Skin epidermis (tissue), 12 donors: Measurements from ENCODE around the gene CEBPE.

Source experiments
- H3K27ac ChIP-seq, 21 experiments: fragments of 200-600 bp; sonication (generic) in 11 of 21; one replicate each; pipeline ENCODE4 v1.5.0; 2020; ENCODE audit warnings: mild to moderate bottlenecking in 3 of 21, inconsistent platforms in 2 of 21, moderate library complexity in 2 of 21
- H3K4me3 ChIP-seq, 7 experiments: fragments of 200-600 bp; sonication (generic) in 2 of 7; one replicate each; pipeline ENCODE4 v1.5.0; 2020; ENCODE audit warnings: inconsistent platforms in 2 of 7, mild to moderate bottlenecking in 2 of 7, moderate library complexity in 1 of 7

CEBPE gene

DNA sequence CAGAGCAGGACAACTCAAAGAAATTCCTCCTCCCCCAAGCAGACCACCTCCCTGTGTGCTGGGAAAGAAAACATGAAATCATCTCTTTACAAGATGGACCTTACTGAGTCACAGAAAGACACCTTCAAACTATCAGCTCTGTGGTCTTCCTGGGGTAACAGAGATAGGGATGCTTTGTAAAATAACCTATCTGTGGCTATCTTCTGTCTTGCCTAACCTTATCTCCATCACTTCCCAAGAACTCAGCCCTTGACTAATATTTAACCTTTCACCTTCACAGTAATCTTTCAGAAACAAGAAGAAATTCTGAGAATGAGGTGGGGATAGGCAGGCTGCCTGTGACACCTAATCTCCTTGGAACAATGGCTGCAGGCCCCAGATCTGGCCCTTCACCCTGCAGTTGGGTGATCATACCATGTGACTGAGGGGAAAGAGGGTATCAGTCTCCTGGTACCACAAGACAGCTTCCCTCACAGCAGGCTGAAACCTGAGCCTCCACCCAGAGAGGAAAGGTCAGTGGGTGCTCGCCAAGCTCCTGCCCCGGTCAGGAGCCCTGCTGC lies 27.4 kb upstream of the CEBPE start:
- H3K4me3 ChIP-seq, result no peak overlapping the region
- peak overlapping the region in 6 of 21 experiments; percentile 18 to 70 (median 28) for H3K27ac ChIP-seq

GRCh38 chr14:23145794-23146350 lies 26.8 kb upstream of the CEBPE start:
- H3K27ac ChIP-seq, result peak overlapping the region in 6 of 21 experiments; percentile 18 to 70 (median 28)

DNA sequence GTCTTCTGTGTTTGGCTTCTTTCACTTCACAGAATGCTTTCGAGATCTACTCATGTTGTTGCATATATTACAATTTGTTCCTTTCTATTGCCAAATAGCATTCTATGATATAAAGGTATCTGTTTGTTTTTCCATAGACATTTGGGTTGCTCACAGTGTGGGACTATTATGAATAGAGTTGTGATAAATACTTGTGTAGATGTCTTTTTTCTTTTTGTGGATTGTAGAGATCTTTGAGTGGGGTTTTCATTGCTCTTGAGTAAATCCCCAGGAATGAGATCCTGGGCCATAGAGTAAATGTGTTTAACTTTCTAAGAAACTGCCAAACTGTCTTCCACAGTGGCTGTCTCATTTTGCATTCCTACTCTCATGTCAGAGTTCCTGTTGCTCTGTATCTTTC lies 24.9 kb upstream of the CEBPE start:
- H3K27ac ChIP-seq, result no peak overlapping the region
- no peak overlapping the region for H3K4me3 ChIP-seq

More at GRCh38 chr14:23145794-23146350, 26.8 kb upstream of the CEBPE start:
- H3K4me3 ChIP-seq, result no peak overlapping the region

DNA sequence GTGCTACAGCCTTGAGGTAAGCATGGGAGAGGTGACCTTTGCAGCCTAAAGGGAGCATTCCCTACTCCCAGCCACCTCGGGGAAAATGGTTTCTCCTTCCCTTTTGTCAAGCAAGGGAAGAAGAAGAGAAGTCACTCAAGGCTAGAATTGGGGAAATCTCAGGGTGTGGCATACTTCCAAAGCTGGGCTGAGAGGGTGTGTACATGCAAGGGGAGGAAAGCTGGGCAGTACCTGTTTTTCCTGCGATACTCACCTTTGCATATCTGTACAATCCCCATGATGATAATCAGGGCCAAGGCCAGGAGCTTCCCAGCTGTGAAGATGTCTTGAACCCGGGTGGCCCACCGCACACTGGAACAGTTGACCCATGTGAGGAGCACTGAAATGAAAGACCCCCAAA lies 23.8 kb upstream of the CEBPE start:
- no peak overlapping the region for H3K4me3 ChIP-seq
- peak overlapping the region in 2 of 21 experiments; percentile 34 to 65 for H3K27ac ChIP-seq

DNA sequence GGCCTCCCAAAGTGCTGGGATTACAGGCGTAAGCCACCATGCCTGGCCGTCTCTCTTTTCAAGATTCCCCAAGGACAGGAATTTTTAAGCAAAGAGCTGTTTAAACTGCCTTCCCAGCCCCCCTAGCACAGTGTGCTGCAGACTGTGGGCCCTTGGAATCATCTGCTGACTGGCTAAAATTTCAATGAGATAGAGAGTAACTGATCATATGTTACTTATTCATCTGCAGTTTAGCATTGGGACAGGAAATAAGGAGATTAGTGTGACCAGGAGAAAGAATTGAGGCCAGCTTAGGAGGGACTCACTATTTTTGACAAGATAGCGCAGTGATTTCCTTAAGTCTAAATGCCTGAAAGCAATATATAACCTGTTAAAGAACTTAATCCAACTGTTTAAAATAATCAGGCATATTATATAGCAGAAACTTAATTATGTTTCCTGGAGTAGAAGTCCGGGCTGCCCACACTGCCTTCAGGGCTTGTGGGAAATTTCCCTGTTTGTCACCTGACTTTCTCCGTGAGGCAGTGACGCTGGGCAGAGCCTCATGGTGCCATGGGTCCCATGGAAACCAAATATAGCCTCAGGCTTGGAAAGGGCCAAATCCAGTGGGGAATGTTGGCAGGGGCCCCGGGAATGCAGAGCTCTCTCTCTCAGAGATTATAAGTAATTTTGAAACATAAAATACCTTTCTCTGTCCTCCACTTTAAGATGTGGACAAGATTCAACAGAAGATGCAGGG lies 22.8 kb upstream of the CEBPE start:
- Histone ChIP-seq H3K4me3 (no peak overlapping the region), H3K27ac (peak overlapping the region in 2 of 21 experiments; percentile 63 to 65)

GRCh38 chr14:23140371-23140770 lies 21.3 kb upstream of the CEBPE start:
- Histone ChIP-seq H3K27ac (peak overlapping the region in 1 of 21 experiments; percentile 51), H3K4me3 (no peak overlapping the region)

DNA sequence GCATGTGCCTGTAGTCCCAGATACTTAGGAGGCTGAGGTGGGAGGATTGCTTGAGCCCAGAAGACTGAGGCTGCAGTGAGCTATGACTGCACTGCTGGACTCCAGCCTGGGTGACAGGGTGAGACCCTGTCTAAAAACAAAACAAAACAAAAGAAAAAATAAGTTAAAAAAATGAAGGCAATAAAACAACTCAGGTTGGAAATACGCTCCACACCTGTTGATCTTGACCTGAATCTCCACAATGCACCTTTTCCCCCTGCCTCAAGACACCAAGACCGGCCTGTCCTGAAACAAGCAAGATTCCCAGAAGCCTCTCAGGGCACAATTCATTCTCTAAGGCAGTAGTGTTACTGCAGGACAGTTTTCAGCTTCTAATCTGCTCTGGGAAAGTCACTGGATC lies 20.8 kb upstream of the CEBPE start:
- H3K4me3 ChIP-seq, result no peak overlapping the region
- no peak overlapping the region for H3K27ac ChIP-seq

DNA sequence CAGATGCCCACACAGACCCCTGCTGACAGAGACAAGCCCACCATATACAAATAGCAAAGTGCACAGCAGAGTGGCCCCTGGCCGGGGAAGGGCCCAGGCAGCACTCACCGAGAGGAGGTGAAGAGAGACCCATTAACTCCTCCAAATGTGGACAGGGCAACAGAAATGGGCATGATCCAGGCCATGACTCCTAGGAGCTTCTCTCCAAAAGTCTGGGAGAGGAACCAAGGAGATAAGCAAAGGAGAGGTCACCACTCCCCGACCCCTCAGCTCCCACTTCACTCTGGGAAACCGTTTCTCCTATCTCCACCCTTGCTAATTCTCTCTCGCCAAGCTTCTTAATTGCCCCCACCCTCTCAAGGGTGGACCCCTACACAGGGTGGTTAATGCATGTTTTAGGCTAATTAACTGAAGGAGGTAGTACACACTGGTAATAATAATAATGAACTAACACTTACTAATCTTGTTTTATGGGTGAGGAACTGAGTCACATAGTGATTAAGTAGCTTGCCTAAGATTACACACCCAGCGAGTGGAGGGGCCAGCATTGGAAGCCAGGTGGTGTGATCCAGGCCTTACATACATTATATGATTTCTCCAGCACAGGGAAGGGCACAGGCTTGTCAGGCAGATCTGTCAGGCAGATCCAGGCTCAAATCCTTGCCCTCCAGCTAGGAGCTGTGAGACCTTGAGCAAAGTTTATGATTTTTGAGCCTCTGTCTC lies 18.9 kb upstream of the CEBPE start:
- H3K27ac ChIP-seq, result peak overlapping the region in 12 of 21 experiments; percentile 16 to 79 (median 49)
- H3K4me3 ChIP-seq, result no peak overlapping the region

GRCh38 chr14:23137192-23137812 lies 18.2 kb upstream of the CEBPE start:
- H3K27ac ChIP-seq, result peak overlapping the region in 9 of 21 experiments; percentile 16 to 79 (median 54)
- H3K4me3 ChIP-seq, result no peak overlapping the region

DNA sequence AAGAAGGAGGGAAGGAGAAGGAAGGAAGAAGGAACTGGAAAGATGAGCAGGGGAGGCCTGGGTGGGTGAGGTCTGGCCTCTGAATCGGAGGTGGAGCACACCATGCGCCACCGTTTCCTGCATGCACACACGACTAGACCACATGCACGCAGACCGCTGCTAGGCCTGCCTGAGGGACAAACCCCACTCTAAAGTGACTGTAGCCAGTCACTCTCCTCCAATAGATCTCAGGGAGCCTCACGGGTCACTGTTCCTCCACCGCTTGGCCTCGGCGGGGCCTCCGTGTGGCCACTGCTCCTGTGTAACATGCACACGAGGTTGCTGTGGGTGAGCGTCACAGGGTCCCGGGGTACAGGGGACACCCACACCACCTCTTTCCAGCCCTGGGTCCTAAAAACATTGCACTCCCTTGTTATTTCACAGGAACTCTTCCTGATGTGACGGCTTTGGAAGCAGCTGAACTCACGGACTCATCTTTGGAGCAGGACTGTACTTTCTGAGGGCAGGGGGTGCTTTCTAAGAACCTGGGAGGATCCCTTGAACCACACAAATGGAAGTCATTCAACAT lies 17.6 kb upstream of the CEBPE start:
- Histone ChIP-seq H3K27ac (peak overlapping the region in 1 of 21 experiments; percentile 79), H3K4me3 (no peak overlapping the region)

- no peak overlapping the region for H3K27ac ChIP-seq
- H3K4me3 ChIP-seq, result no peak overlapping the region
Measured at GRCh38 chr14:23132970-23133369, 13.9 kb upstream of the CEBPE start.

- Histone ChIP-seq H3K4me3 (no peak overlapping the region), H3K27ac (no peak overlapping the region)
Measured at GRCh38 chr14:23131482-23131881, 12.4 kb upstream of the CEBPE start.

DNA sequence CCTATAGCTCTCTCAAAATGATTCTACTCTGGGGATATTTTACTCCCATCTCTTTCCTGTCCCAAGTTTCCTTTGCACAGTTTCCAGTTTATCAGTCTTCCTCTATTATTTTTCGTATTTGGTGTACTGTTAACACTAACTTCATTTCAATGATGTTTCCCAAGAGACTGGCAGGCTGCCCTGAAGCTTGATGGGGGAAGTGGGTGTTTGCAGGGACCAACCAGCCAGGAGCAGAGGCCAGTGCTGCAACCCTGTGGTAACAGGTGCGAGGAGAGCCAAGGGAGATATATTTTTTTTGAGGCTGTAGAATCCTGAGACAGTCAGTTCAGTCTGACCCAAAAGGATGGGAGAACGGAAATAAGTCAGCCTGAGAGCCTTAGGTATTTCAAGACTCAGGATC lies 11.8 kb upstream of the CEBPE start:
- Histone ChIP-seq H3K27ac (no peak overlapping the region), H3K4me3 (no peak overlapping the region)

DNA sequence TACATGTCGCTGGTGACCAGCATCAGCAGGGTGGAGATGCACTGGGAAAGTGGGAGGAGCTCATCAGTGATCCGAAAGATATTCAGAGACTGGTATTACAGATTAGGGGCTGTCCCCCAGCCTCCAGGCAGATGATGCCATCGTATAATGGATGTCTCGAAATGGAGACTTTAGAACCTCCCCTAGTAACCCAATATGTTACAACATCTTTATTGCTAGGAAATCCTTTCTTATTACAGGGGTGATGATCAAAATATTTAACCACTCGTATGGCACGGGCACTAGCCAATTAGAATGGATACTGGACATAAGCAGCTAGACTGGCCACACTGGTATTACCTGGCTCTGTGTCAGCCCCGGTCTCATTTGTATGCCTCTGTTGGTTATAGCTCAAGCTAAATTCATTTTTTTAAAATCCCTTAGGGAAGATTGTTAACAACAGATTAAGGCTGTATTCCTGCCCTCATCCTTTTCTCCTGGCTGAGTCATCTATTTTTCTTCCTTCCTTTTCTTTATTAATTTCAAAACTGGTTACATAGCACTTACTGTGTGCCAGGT lies 10.8 kb upstream of the CEBPE start:
- Histone ChIP-seq H3K27ac (peak overlapping the region in 1 of 21 experiments; percentile 8), H3K4me3 (no peak overlapping the region)

DNA sequence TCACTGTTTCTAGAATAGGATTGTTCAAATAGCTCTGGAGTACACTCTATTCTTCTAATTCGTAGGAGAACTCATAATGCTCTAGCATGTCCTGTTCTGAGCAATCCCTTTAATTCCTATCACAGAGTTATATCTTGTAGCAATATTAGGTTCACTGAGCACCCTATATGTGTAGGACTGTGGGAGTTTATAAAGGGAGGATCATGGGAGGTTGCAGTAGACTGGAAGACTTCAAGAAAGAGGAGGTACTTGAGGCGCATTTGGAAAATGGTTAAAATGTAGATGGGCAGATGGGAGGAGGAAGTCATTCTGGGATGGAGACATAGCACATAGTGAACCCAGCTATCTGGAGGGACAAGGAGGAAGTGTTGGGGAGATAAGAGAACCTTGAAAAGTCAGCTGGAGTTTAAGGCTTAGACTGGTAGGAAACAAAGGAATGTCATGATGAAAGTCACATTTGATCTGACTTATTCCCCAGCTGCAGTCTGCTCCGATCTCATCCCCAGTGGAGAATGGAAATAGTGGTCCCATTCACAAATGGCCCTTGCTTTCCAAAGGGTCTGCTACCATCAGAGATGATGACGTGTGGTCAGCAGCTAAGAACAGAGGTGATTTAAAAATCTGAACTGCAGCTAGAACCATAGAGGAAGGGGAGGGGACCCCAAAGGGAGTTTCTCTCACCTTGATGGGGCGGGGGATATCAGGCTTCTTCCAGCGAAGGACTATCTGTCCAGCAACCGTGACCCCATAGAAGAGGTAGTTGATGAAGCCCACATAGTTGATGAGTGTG lies 10.1 kb upstream of the CEBPE start:
- Histone ChIP-seq H3K4me3 (no peak overlapping the region), H3K27ac (no peak overlapping the region)

- Histone ChIP-seq H3K27ac (peak overlapping the region in 1 of 21 experiments; percentile 16), H3K4me3 (no peak overlapping the region)
Measured at GRCh38 chr14:23127861-23128260, 8.8 kb upstream of the CEBPE start.

DNA sequence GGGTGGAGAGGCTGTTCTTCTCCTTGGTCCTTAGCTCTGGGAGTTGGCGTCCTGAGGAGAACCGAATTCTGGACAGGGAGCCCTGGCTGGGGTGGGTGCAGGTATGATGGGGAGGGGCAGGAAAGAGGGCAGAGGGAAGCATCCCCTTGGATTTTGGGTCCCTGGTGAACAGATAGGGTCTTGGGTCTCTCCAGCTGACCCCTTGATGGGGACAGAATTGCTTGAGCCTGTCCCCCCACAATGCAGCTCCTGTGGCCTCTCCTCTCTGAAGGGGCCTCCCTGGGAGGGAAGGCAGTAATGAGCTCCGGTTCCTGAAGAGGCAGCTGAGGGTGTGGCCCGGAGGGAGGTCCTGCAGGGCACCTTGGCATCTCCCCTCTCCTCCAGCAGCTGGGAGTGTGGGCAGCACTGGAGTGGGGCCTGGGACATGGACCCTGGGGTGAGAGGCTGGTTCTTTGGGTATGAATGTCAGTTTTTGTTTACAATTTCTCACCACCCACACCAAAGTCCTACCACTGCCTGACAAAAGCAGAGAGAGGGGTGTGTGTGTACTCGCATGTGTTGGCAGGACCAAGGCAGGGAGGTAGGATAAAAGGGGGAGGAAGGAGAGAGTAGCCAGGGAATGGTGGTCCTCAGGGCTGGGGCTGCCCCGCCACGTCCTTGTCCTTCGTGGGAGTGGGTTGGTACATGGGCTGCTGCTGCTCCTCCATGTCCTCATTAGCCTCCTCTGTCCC lies 7.7 kb upstream of the CEBPE start:
- Histone ChIP-seq H3K4me3 (no peak overlapping the region), H3K27ac (no peak overlapping the region)

DNA sequence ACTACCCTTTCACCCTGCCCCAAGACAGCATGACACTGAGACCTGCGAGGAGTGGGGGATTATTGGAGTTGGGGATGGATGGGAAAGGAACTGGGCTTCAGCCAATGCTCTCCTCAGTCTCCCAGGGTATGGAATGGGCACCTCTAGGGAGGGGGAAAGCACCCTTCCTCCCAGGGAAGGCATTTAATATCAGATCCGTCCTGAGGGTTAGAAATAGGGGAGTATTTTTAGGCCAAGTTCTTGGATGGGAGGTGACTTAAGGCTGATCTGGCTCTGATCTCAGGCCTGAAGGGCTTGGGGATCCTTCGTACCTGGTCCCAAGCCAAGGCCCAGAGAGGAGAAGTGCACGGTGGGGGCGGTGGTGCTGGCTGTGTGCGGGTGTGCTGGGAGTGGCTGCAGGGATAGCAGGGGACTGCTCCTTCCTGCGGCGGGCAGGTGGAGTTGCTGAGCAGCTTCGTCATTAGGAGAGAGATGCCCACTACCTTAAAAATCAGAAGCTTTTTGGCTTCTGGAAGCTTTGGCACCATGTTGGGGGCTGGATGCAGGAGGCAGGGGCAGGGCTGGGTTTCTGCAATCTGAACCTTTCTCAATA lies 7.0 kb upstream of the CEBPE start:
- H3K27ac ChIP-seq, result peak overlapping the region in 2 of 21 experiments; percentile 21 to 63

More for the DNA sequence above, 7.0 kb upstream of the CEBPE start:
- no peak overlapping the region for H3K4me3 ChIP-seq
